Esophagus squamous epithelium (tissue), 5 donors: ENCODE results near the gene MRGPRF. TPM values are rescaled to one million over a fixed set of nuclear protein-coding genes. Genes with fewer than 3 reads are reported as not detected.

ENCODE experiments used
- DNase-seq: peaks from one replicate; lab custom pipeline; 2025; lab: John Stamatoyannopoulos, UW
- H3K27ac ChIP-seq, 4 donors: fragments of 200-600 bp; sonication (generic); one replicate each; pipeline ENCODE4 v1.5.1; 2016 to 2019; ENCODE audit warnings: mild to moderate bottlenecking in 1 of 4
- H3K27me3 ChIP-seq, 4 donors: fragments of 200-600 bp; sonication (generic); 1 replicate in 3 of 4; 2 replicates in 1 of 4; pipeline versions ENCODE4 v1.5.1 to v1.6.0; 2017 to 2021; ENCODE audit warnings: antibody characterized with exemption in 1 of 4
- H3K36me3 ChIP-seq, 3 donors: fragments of 200-600 bp; sonication (generic); one replicate each; pipeline ENCODE4 v1.5.1; 2016 to 2019
- H3K4me1 ChIP-seq, 3 donors: fragments of 200-600 bp; sonication (generic); one replicate each; pipeline ENCODE4 v1.5.1; 2017 to 2019
- H3K4me3 ChIP-seq, 4 donors: fragments of 200-600 bp; sonication (generic); 1 replicate in 3 of 4; 2 replicates in 1 of 4; pipeline ENCODE4 v1.5.1; 2016 to 2019; ENCODE audit warnings: mild to moderate bottlenecking in 2 of 4, moderate library complexity in 1 of 4
- H3K9me3 ChIP-seq, 3 donors: fragments of 200-600 bp; sonication (generic); one replicate each; pipeline ENCODE4 v1.5.1; 2016 to 2019
- POLR2A ChIP-seq, 4 donors: fragments of 450-650 bp; IDR thresholded peaks; one replicate each; pipeline ENCODE4 v1.6.1; 2017; ENCODE audit warnings: antibody characterized with exemption in 4 of 4, mild to moderate bottlenecking in 4 of 4, moderate library complexity in 3 of 4
- WGBS, 2 donors: methylation state at CpG; one replicate each; pipeline ENCODE4 v1.1.5; 2018; 5-methylcytosine and 5-hydroxymethylcytosine counted together
- intact Hi-C: fragments of 100-400 bp; cut with DNase I; formaldehyde crosslinking; loops from one replicate; pipeline ENCODE4 v1.15.0; 2022
- total RNA-seq, 4 donors: library from RNA; depleted of rRNA; stranded (reverse); fragments of >200 nt; gene quantifications; one replicate each; pipeline ENCODE4 v1.1.0, GENCODE V29; 2016
- TF ChIP-seq, protein P1 (sequence below), 6 experiments: fragments of 450-650 bp in 4 of 6; fragments of 200-600 bp in 2 of 6; sonication (generic) in 2 of 6; IDR thresholded peaks; one replicate each; pipeline ENCODE4 v1.5.1; 2016 to 2019; ENCODE audit warnings: antibody characterized with exemption in 6 of 6, mild to moderate bottlenecking in 4 of 6, moderate library complexity in 4 of 6
- donor health status: DM: yes; HTN: yes; CAD: no.

MRGPRF gene
- total RNA-seq, 4 donors from 2014 or later = 1.3 to 14.3 (median 6.1) TPM

GRCh38 chr11:68997124-68997994 is 15.7 kb downstream of the MRGPRF start:
- Histone ChIP-seq H3K4me1 (peaks cover 5 to 48% (median 38%) of the 10 kb centered on the region in 3 donors), H3K4me3 (no peak overlapping the region), H3K9me3 (no peaks in the 10 kb centered on the region), H3K27me3 (peaks cover 0 to 18% (median 0%) of the 10 kb centered on the region in 4 donors), H3K36me3 (no peaks in the 10 kb centered on the region), H3K27ac (peak overlapping the region in 2 of 4 donors; percentile 88 to 93)
- 79 to 81% methylated on average over 6 to 10 of the region's 19 CpGs for WGBS, 2 donors
- intact Hi-C loops = no loop called here
- TF ChIP-seq, protein P1, sequence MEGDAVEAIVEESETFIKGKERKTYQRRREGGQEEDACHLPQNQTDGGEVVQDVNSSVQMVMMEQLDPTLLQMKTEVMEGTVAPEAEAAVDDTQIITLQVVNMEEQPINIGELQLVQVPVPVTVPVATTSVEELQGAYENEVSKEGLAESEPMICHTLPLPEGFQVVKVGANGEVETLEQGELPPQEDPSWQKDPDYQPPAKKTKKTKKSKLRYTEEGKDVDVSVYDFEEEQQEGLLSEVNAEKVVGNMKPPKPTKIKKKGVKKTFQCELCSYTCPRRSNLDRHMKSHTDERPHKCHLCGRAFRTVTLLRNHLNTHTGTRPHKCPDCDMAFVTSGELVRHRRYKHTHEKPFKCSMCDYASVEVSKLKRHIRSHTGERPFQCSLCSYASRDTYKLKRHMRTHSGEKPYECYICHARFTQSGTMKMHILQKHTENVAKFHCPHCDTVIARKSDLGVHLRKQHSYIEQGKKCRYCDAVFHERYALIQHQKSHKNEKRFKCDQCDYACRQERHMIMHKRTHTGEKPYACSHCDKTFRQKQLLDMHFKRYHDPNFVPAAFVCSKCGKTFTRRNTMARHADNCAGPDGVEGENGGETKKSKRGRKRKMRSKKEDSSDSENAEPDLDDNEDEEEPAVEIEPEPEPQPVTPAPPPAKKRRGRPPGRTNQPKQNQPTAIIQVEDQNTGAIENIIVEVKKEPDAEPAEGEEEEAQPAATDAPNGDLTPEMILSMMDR (IDR thresholded peaks at IDR 0.05) = no peak
- no peak for TF ChIP-seq POLR2A (IDR thresholded peaks at IDR 0.05)
- no peak for DNase-seq

GRCh38 chr11:68996376-68997123 is 16.5 kb downstream of the MRGPRF start:
- DNase-seq = no peak
- peak overlapping the region in 1 of 4 donors; percentile 19 for H3K27ac ChIP-seq
- WGBS, 2 donors = 92 to 97% methylated on average over 7 to 10 of the region's 24 CpGs
- no peak overlapping the region for H3K4me3 ChIP-seq
- intact Hi-C loops = no loop called here
- peaks cover 0 to 25% (median 0%) of the 10 kb centered on the region in 4 donors for H3K27me3 ChIP-seq
- no peaks in the 10 kb centered on the region for H3K9me3 ChIP-seq
- H3K36me3 ChIP-seq = no peaks in the 10 kb centered on the region
- no peak for TF ChIP-seq POLR2A (IDR thresholded peaks at IDR 0.05)
- TF ChIP-seq, protein P1 (IDR thresholded peaks at IDR 0.05) = no peak
- H3K4me1 ChIP-seq = peaks cover 5 to 40% (median 31%) of the 10 kb centered on the region in 3 donors

DNA sequence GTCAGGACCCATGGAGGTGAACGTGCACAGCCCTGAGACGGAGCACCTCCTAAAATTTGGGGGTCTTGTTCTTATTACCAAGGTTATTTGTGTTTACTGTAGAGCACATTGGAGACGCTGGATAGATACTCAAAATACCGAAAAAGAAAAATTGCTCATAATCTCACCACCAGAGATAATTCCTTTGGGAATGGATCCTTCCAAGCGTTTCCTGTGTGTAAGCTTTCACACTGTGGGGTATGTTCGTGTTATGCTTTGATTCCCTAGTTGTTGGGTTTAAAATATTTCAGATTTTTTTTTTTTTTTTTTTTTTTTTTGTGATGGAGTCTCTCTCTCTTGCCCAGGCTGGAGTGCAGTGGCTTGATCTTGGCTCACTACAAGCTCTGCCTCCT is 18.2 kb downstream of the MRGPRF start:
- no peak for TF ChIP-seq POLR2A (IDR thresholded peaks at IDR 0.05)
- TF ChIP-seq, protein P1 (IDR thresholded peaks at IDR 0.05) = no peak
- intact Hi-C loops = no loop called here
- no peaks in the 10 kb centered on the region for H3K9me3 ChIP-seq
- no peak overlapping the region for H3K4me3 ChIP-seq
- H3K4me1 ChIP-seq = peaks cover 5 to 24% (median 15%) of the 10 kb centered on the region in 3 donors
- no peaks in the 10 kb centered on the region for H3K36me3 ChIP-seq
- peaks cover 0 to 33% (median 0%) of the 10 kb centered on the region in 4 donors for H3K27me3 ChIP-seq
- H3K27ac ChIP-seq = no peak overlapping the region
- no peak for DNase-seq
- 61 to 64% methylated on average over 6 of the region's 6 CpGs for WGBS, 2 donors

- DNase-seq = no peak
- peaks cover 5 to 18% (median 12%) of the 10 kb centered on the region in 3 donors for H3K4me1 ChIP-seq
- intact Hi-C loops = no loop called here
- H3K9me3 ChIP-seq = no peaks in the 10 kb centered on the region
- no peaks in the 10 kb centered on the region for H3K36me3 ChIP-seq
- H3K27ac ChIP-seq = no peak overlapping the region
- WGBS, 2 donors = 74 to 77% methylated on average over 10 to 22 of the region's 28 CpGs
- peaks cover 0 to 33% (median 0%) of the 10 kb centered on the region in 4 donors for H3K27me3 ChIP-seq
- no peak overlapping the region for H3K4me3 ChIP-seq
- TF ChIP-seq, protein P1 (IDR thresholded peaks at IDR 0.05) = no peak
- TF ChIP-seq POLR2A (IDR thresholded peaks at IDR 0.05) = no peak
These were observed 18.7 kb downstream of the MRGPRF start for GRCh38 chr11:68994161-68994893.
